Measurements from ENCODE around the gene TENT4B. TPM values are rescaled to one million over a fixed set of nuclear protein-coding genes. Genes with fewer than 3 reads are reported as not detected.

The TENT4B gene
- 13.0 and 13.2 TPM in 2 replicates for total RNA-seq

DNA sequence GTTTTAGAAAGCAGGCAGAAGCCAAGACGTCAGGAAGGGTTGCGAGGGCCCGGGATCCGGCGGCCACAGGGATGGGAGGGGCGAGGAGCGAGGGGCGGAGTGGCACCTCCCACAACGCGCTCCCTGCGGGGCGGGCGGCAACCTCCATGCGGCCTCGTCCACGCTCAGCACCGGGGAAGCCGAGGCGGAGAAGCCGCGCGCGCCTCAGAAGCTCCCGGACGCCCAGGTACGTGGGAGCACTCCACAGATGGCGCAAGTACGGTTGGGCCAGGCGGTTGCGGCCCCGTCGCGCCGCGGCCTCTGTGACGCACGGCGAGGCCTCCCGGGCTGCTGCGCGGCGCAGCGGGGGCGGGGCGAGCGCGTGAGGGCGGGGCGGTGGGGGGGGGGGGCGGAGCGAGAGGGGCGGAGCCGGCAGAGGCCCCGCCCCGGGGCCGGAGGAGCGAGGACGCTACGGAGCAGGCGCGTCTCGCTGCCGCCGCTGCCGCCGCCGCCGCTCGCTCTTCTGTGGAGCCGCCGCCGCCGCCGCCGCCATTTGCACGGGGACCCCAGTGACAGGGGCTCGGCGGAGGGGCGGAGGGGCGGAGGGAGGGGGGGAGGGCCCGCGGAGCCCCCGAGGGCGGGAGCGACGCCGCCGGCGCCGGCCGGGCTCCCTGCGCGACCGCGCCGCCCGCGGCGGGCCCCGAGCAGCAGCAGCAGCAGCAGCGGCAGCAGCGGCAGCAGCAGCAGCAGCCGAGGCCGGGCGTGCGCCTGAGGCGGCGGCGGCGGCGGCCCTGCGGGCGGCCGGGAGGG, at the start of gene TENT4B:
Gene TENT4B, plus strand, starts transcription at position 500 of the 789 bp plus-strand sequence. CDS start 316 bp downstream, outside the sequence.
- TF ChIP-seq, protein P1, sequence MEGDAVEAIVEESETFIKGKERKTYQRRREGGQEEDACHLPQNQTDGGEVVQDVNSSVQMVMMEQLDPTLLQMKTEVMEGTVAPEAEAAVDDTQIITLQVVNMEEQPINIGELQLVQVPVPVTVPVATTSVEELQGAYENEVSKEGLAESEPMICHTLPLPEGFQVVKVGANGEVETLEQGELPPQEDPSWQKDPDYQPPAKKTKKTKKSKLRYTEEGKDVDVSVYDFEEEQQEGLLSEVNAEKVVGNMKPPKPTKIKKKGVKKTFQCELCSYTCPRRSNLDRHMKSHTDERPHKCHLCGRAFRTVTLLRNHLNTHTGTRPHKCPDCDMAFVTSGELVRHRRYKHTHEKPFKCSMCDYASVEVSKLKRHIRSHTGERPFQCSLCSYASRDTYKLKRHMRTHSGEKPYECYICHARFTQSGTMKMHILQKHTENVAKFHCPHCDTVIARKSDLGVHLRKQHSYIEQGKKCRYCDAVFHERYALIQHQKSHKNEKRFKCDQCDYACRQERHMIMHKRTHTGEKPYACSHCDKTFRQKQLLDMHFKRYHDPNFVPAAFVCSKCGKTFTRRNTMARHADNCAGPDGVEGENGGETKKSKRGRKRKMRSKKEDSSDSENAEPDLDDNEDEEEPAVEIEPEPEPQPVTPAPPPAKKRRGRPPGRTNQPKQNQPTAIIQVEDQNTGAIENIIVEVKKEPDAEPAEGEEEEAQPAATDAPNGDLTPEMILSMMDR (IDR thresholded peaks at IDR 0.05): no peak
- no peaks in the 10 kb centered on the region for H3K27me3 Mint-ChIP-seq
- ChIA-PET CTCF (interaction anchor here (0.9 kb wide), 1 partner anchor 127 kb away, joined by 3 read pairs; no protein-coding TSS in a partner anchor), POLR2A (interaction anchor here (1.1 to 2.5 kb wide), 3 partner anchors 87 to 528 kb away, joined by 4 to 17 read pairs (median 8); partner anchors contain the start of genes CNEP1R1, HEATR3 and SNX20)
- peak; percentile 94 for DNase-seq
- ATAC-seq (ENCODE audit: low read depth): peak; percentile 82
- peaks cover 36% of the 10 kb centered on the region for H3K4me1 Mint-ChIP-seq
- no peaks in the 10 kb centered on the region for H3K36me3 Mint-ChIP-seq (ENCODE audit: low read depth)
- intact Hi-C loops (cut with micrococcal nuclease): loop anchor here (1.0 to 5.0 kb wide), 11 partner anchors 41 to 590 kb away; partner anchors contain the start of genes BRD7, CNEP1R1, CYLD and NKD1
- H3K9me3 Mint-ChIP-seq: no peaks in the 10 kb centered on the region
- peak within 1 kb of the TSS; percentile 94 for H3K27ac Mint-ChIP-seq
- peak within 1 kb of the TSS; percentile 88 for H3K4me3 Mint-ChIP-seq

DNA sequence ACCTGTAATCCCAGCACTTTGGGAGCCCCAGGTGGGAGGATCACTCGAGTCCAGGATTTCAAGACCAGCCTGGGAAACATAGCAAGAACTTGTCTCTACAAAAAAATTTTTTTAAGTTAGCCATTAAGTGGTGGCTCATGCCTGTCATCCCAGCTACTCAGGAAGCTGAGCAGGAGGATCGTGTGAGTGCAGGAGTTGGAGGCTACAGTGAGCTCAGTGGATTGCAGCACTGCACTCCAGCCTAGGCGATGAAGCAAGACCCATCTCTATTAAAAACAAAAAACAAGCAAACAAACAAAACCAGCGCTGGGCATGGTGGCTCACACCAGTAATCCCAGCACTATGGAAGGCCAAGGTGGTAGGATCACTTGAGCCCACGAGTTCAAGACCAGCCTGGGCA, 49.3 kb upstream of the TENT4B start:
- intact Hi-C loops (cut with micrococcal nuclease): no loop called here
- TF ChIP-seq, protein P1 (IDR thresholded peaks at IDR 0.05): no peak
- no peak for ATAC-seq (ENCODE audit: low read depth)
- H3K4me1 Mint-ChIP-seq: no peaks in the 10 kb centered on the region
- ChIA-PET POLR2A (no interaction called here), CTCF (no interaction called here)
- H3K4me3 Mint-ChIP-seq: no peak overlapping the region
- H3K36me3 Mint-ChIP-seq (ENCODE audit: low read depth): peaks cover 66% of the 10 kb centered on the region
- no peaks in the 10 kb centered on the region for H3K9me3 Mint-ChIP-seq
- no peaks in the 10 kb centered on the region for H3K27me3 Mint-ChIP-seq
- DNase-seq: no peak
- no peak overlapping the region for H3K27ac Mint-ChIP-seq

DNA sequence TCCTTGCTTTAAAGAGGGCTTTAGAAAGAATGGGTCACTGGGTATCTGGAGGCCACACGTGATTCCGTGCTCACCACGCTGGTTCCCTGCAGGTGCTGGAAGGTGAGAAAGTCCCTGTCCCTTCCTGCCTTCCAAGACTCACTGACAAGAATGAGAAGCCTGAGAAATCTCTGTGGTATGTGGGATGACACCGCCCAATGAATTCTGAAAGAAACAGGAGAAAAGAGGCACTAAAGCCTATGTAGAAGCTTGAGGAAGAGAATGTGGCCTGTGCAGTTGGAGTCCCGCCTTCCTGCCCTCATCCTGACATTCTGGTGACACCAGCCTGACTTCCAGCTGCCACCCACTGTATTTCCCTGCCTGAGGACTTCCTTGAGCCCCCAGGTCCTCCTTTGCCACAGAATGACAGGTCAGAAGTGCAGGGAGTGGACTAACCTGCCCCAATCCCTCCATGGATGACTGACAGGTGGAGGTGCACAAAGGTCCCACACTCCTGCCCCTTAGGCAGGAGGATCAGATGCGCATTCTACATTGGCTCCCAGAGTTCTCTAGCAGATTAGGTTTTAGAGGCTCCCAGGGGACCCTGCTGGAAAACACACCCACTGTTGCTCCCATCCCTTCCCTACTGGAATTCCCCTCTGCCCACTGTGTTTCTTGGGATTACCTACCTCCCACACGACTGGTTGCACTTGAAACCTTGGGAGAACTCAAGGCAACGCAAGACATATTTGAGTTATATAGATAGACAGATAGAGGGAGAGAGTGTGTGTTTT, 38.6 kb upstream of the TENT4B start:
- CTCF ChIA-PET: no interaction called here
- DNase-seq (no peak), ATAC-seq (ENCODE audit: low read depth) (no peak)
- POLR2A ChIA-PET: no interaction called here
- no peak overlapping the region for H3K4me3 Mint-ChIP-seq
- TF ChIP-seq, protein P1 (IDR thresholded peaks at IDR 0.05): no peak
- H3K27me3 Mint-ChIP-seq: no peaks in the 10 kb centered on the region
- no peak overlapping the region for H3K27ac Mint-ChIP-seq
- H3K9me3 Mint-ChIP-seq: no peaks in the 10 kb centered on the region
- H3K4me1 Mint-ChIP-seq: no peaks in the 10 kb centered on the region
- no peaks in the 10 kb centered on the region for H3K36me3 Mint-ChIP-seq (ENCODE audit: low read depth)
- intact Hi-C loops (cut with micrococcal nuclease): no loop called here

DNA sequence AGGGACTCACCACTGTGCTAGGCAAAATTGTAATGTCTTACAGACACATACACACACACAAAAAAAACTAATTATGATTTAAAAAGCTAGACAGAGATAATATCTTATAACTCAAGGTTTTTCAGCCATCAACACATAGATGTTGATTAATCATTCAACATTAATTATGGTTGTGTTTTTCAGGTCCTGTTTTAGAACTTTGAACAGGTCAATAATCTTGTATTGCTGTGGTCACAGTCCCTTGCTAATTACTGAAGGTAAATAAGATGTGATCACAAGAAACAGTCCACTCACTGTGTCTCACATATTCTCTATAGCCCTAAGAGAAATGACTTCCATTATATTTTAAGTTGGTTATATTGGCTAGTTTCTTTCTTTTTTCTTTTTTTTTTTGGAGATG, 32.4 kb upstream of the TENT4B start:
- H3K36me3 Mint-ChIP-seq (ENCODE audit: low read depth): no peaks in the 10 kb centered on the region
- CTCF ChIA-PET: no interaction called here
- intact Hi-C loops (cut with micrococcal nuclease): no loop called here

More for the DNA sequence above, 32.4 kb upstream of the TENT4B start:
- Mint-ChIP-seq H3K9me3 (peaks cover 3% of the 10 kb centered on the region), H3K27me3 (peaks cover 2% of the 10 kb centered on the region), H3K4me3 (no peak overlapping the region), H3K27ac (no peak overlapping the region), H3K4me1 (peaks cover 6% of the 10 kb centered on the region)
- POLR2A ChIA-PET: no interaction called here
- TF ChIP-seq, protein P1 (IDR thresholded peaks at IDR 0.05): no peak
- DNase-seq (no peak), ATAC-seq (ENCODE audit: low read depth) (no peak)

Data from activated B cell treated with CpG ODN at 0.5 μM for 24 hours (primary cell).